H9 (cell line): Measurements from ENCODE around the gene SH3RF2. TPM values are rescaled to one million over a fixed set of nuclear protein-coding genes. Genes with fewer than 3 reads are reported as not detected.

Source experiments
- DNase-seq: peaks from one replicate; pipeline ENCODE4 v3.0.0-alpha.2; 2017
- H2AFZ ChIP-seq: one replicate; pipeline ENCODE4 v1.6.1; 2013; ENCODE audit warnings: mild to moderate bottlenecking, low read length, control low read depth, moderate library complexity
- H2AK5ac ChIP-seq: 2 replicates; pipeline ENCODE4 v1.6.1; 2013; ENCODE audit warnings: low read length, control low read depth, mixed read lengths; ENCODE audit not compliant: insufficient read length
- H2BK120ac ChIP-seq: one replicate; pipeline ENCODE4 v1.6.1; 2013; ENCODE audit warnings: low read depth, mild to moderate bottlenecking, low read length, control low read depth, inconsistent platforms; ENCODE audit not compliant: poor library complexity, severe bottlenecking
- H2BK12ac ChIP-seq: 2 replicates; pipeline ENCODE4 v1.6.1; 2013; ENCODE audit warnings: low read length, control low read depth, mixed read lengths, low read depth; ENCODE audit not compliant: insufficient read length
- H2BK15ac ChIP-seq: 2 replicates; pipeline ENCODE4 v1.6.1; 2013; ENCODE audit warnings: low read depth, low read length, control low read depth
- H2BK20ac ChIP-seq: one replicate; pipeline ENCODE4 v1.6.1; 2013; ENCODE audit warnings: low read depth, mild to moderate bottlenecking, low read length, control low read depth, inconsistent platforms; ENCODE audit not compliant: poor library complexity, severe bottlenecking
- H2BK5ac ChIP-seq: 2 replicates; pipeline ENCODE4 v1.6.1; 2013; ENCODE audit warnings: low read length, control low read depth, mixed read lengths; ENCODE audit not compliant: insufficient read length
- H3K14ac ChIP-seq: 2 replicates; pipeline ENCODE4 v1.6.1; 2013; ENCODE audit warnings: low read length, control low read depth; ENCODE audit not compliant: insufficient read depth
- H3K18ac ChIP-seq: 2 replicates; pipeline ENCODE4 v1.6.1; 2013; ENCODE audit warnings: low read depth, mild to moderate bottlenecking, mixed read lengths, low read length, control low read depth; ENCODE audit not compliant: insufficient read length
- H3K23ac ChIP-seq: 2 replicates; pipeline ENCODE4 v1.6.1; 2013; ENCODE audit warnings: low read length, control low read depth, mixed read lengths, low read depth; ENCODE audit not compliant: insufficient read length
- H3K23me2 ChIP-seq: 2 replicates; pipeline ENCODE4 v1.6.1; 2013; ENCODE audit warnings: low read depth, mild to moderate bottlenecking, mixed read lengths, low read length, control low read depth; ENCODE audit not compliant: insufficient read length, poor library complexity, severe bottlenecking
- H3K27ac ChIP-seq: 2 replicates; pipeline ENCODE4 v1.5.1; 2013; ENCODE audit warnings: low read length, control low read depth, mixed read lengths, low read depth; ENCODE audit not compliant: insufficient read length
- H3K27me3 ChIP-seq: 2 replicates; pipeline ENCODE4 v1.6.1; 2013; ENCODE audit warnings: low read length, control low read depth, inconsistent platforms; ENCODE audit not compliant: insufficient read depth
- H3K4ac ChIP-seq: 2 replicates; pipeline ENCODE4 v1.6.1; 2013; ENCODE audit warnings: low read depth, mild to moderate bottlenecking, control low read depth, inconsistent platforms, low read length, moderate library complexity
- H3K4me1 ChIP-seq: 2 replicates; pipeline ENCODE4 v1.6.1; 2013; ENCODE audit warnings: low read length, control low read depth, inconsistent platforms; ENCODE audit not compliant: insufficient read depth
- H3K4me2 ChIP-seq: 2 replicates; pipeline ENCODE4 v1.6.1; 2013; ENCODE audit warnings: low read length, control low read depth, mixed read lengths; ENCODE audit not compliant: insufficient read length, insufficient read depth
- H3K56ac ChIP-seq: 2 replicates; pipeline ENCODE4 v1.6.1; 2013; ENCODE audit warnings: low read depth, mild to moderate bottlenecking, mixed read lengths, low read length, control low read depth; ENCODE audit not compliant: insufficient read length
- H3K79me1 ChIP-seq: 2 replicates; pipeline ENCODE4 v1.6.1; 2013; ENCODE audit warnings: low read depth, mild to moderate bottlenecking, moderate library complexity, low read length, control low read depth, inconsistent platforms; ENCODE audit not compliant: insufficient read depth, poor library complexity, severe bottlenecking
- H3K79me2 ChIP-seq: 2 replicates; pipeline ENCODE4 v1.6.1; 2013; ENCODE audit warnings: low read length, control low read depth, inconsistent platforms; ENCODE audit not compliant: insufficient read depth
- H3K9ac ChIP-seq: 2 replicates; pipeline ENCODE4 v1.6.1; 2013; ENCODE audit warnings: low read length, control low read depth, mixed read lengths; ENCODE audit not compliant: insufficient read length; ENCODE audit errors: extremely low read depth
- H3K9me3 ChIP-seq: one replicate; pipeline ENCODE4 v1.6.1; 2013; ENCODE audit warnings: low read depth, low read length, inconsistent platforms; ENCODE audit not compliant: control insufficient read depth
- H3T11ph ChIP-seq: one replicate; pipeline ENCODE4 v1.6.1; 2013; ENCODE audit warnings: mild to moderate bottlenecking, low read length, control low read depth, inconsistent platforms
- H4K20me1 ChIP-seq: one replicate; pipeline ENCODE4 v1.6.1; 2013; ENCODE audit not compliant: control insufficient read depth, insufficient read length, insufficient read depth
- H4K5ac ChIP-seq: 2 replicates; pipeline ENCODE4 v1.6.1; 2013; ENCODE audit warnings: low read depth, mild to moderate bottlenecking, mixed read lengths, low read length, control low read depth; ENCODE audit not compliant: insufficient read length
- H4K8ac ChIP-seq: replicated peaks from 2 replicates; pipeline ENCODE4 v1.6.1; 2013; ENCODE audit warnings: low read length, control low read depth, mixed read lengths, low read depth; ENCODE audit not compliant: insufficient read length
- H4K91ac ChIP-seq: 2 replicates; pipeline ENCODE4 v1.6.1; 2013; ENCODE audit warnings: low read depth, mild to moderate bottlenecking, moderate library complexity, mixed read lengths, low read length, control low read depth; ENCODE audit not compliant: insufficient read length
- H3K27ac Mint-ChIP-seq, 3 experiments: 2 replicates in 2 of 3; 3 replicates in 1 of 3; pipeline ENCODE4 v1.8.0; 2020 to 2021; ENCODE audit warnings: mixed read lengths in 3 of 3, mild to moderate bottlenecking in 1 of 3, moderate library complexity in 1 of 3
- H3K27me3 Mint-ChIP-seq: 2 replicates; pipeline ENCODE4 v1.8.0; 2021; ENCODE audit warnings: low read depth, mild to moderate bottlenecking, moderate library complexity, mixed read lengths
- H3K36me3 Mint-ChIP-seq, 3 experiments: 2 replicates in 2 of 3; 3 replicates in 1 of 3; pipeline ENCODE4 v1.8.0; 2020 to 2021; ENCODE audit warnings: low read depth in 3 of 3, mixed read lengths in 3 of 3; ENCODE audit not compliant: insufficient read depth in 1 of 3
- H3K4me1 Mint-ChIP-seq, 2 experiments: 2 replicates each; pipeline ENCODE4 v1.8.0; 2020; ENCODE audit warnings: mixed read lengths in 2 of 2
- H3K4me3 Mint-ChIP-seq, 2 experiments: 2 replicates in 1 of 2; 3 replicates in 1 of 2; pipeline ENCODE4 v1.8.0; 2020 to 2021; ENCODE audit warnings: mild to moderate bottlenecking in 2 of 2, mixed read lengths in 2 of 2, moderate library complexity in 1 of 2
- H3K9me3 Mint-ChIP-seq, 2 experiments: 2 replicates in 1 of 2; 3 replicates in 1 of 2; pipeline ENCODE4 v1.8.0; 2020; ENCODE audit warnings: mild to moderate bottlenecking in 2 of 2, mixed read lengths in 2 of 2, moderate library complexity in 1 of 2
- CTCF ChIP-seq: fragments of 200-600 bp; sonication (generic); conservative IDR thresholded peaks from 3 replicates; pipeline ENCODE4 v1.8.0; 2021; ENCODE audit warnings: antibody characterized with exemption, mild to moderate bottlenecking
- WGBS: extraction: QIAGEN DNeasy Blood & Tissue Kit; methylation state at CpG from one replicate; pipeline ENCODE4 v1.1.7; 2013; ENCODE audit warnings: missing lambda C conversion rate, low lambda C conversion rate, mixed read lengths; ENCODE audit not compliant: insufficient read length; ENCODE audit errors: extremely low coverage; 5-methylcytosine and 5-hydroxymethylcytosine counted together
- total RNA-seq: library from RNA; stranded (reverse); gene quantifications from 2 replicates; pipeline ENCODE4 v1.2.1, GENCODE V29; 2021

Gene SH3RF2
- total RNA-seq, 1 experiment from 2014 or later: 0.66 TPM

DNA sequence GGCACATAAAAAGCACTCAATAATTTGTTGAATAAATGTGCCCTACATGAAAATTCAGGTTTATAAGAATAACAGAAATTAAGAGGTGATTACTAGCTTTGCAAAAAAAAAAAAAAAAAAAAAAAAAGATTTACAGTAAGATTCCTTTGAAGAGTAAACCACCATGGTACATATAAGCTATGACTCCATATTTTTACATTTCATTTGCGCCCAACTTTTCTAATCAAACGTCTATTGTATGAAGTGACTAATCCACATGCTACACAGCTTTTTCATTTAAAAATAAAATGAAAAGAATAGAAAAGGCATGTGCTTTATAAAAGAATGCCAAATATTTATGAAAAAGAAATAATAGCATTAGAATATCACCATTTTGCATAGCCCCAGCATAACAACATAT lies 169.1 kb downstream of the SH3RF2 start, which contains the start of gene PLAC8L1:
Gene PLAC8L1 (minus strand): TSS at position 101 of the 400 bp plus-strand sequence. CDS start 1,266 bp downstream, outside the sequence.
- peaks cover 0 to 9% (median 5%) of the 10 kb centered on the region in 3 experiments; a peak in 3 of 7 replicates for H3K36me3 Mint-ChIP-seq
- Histone ChIP-seq H3K18ac (no peak within 1 kb of the TSS), H3K79me1 (no peaks in the 10 kb centered on the region), H3K9me3 (no peaks in the 10 kb centered on the region), H2BK15ac (no peak within 1 kb of the TSS), H4K5ac (no peak within 1 kb of the TSS), H3K27ac (no peak within 1 kb of the TSS), H3K4me1 (peaks cover 2% of the 10 kb centered on the region; the same call in 1 of the 2 replicates), H3K14ac (no peak within 1 kb of the TSS), H2AFZ (no peak within 1 kb of the TSS), H3K9ac (no peak within 1 kb of the TSS), H2BK12ac (no peak within 1 kb of the TSS), H2BK20ac (no peak within 1 kb of the TSS), H3K79me2 (no peaks in the 10 kb centered on the region), H3K23ac (no peak within 1 kb of the TSS), H4K8ac (no peak within 1 kb of the TSS), H3K27me3 (no peaks in the 10 kb centered on the region), H3K4ac (no peak within 1 kb of the TSS), H3T11ph (no peak within 1 kb of the TSS), H3K56ac (no peak within 1 kb of the TSS), H2BK5ac (no peak within 1 kb of the TSS), H3K4me2 (no peak within 1 kb of the TSS), H4K20me1 (no peaks in the 10 kb centered on the region), H2AK5ac (no peak within 1 kb of the TSS), H2BK120ac (no peak within 1 kb of the TSS), H4K91ac (no peak within 1 kb of the TSS), H3K23me2 (no peaks in the 10 kb centered on the region)
- H3K27me3 Mint-ChIP-seq: no peaks in the 10 kb centered on the region
- no peak for TF ChIP-seq CTCF
- no peak for DNase-seq
- no CpG with 5 or more reads among the region's 2 CpGs for WGBS
- H3K9me3 Mint-ChIP-seq: no peaks in the 10 kb centered on the region
- no peak within 1 kb of the TSS for H3K27ac Mint-ChIP-seq
- H3K4me3 Mint-ChIP-seq: no peak within 1 kb of the TSS
- H3K4me1 Mint-ChIP-seq: peaks cover 25 to 27% of the 10 kb centered on the region in 2 experiments
